NCI-H510A treated with DMSO at 0.1 percent for 48 hours (cell line): ENCODE measurements around the gene PKD1L1.

Experiments
- DNase-seq: peaks from one replicate; lab custom pipeline; 2025; lab: John Stamatoyannopoulos, UW

Gene PKD1L1

DNA sequence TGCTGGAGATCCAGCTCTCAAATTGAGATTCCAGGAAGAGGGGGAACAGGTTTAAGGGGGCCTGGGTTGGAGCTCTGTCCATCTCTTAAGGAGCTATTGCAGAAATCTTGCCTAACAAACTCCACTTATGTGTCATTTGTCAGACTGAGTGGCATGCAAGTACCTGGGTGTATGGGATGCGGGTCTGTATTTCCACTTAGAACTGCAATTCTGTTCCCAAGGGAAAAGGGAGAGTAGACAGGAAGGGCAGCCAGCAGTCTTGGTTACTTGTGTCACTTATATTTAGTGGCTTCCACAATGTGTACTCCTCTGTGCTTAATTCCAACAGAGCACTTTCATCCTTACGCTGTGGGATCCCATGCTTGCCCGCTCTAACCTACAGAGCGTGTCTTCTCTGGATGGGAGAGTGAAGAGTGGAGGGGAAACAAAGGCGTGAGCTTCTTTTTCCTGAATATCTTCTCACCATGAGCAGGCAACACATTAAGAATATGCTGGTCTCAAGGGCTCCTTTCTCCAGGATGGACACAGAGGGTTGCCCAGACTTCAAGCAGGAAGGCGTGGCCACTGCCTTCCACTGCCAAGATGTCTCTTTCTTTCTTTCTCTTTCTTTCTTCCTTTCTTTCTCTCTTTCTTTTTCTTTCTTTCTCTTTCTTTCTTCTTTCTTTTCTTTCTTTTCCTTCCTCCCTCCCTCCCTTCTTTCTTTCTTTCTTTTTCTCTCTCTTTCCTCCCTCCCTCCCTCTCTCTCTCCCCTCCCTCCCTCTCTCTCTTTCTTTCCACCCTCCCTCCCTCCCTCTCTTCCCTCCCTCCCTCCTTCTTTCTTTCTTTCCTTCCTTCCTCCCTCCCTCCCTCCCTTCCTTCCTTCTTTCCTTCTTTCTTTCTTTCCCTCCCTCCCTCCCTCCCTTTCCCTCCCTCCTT, 212.6 kb downstream of the PKD1L1 start:
- no peak for DNase-seq

DNA sequence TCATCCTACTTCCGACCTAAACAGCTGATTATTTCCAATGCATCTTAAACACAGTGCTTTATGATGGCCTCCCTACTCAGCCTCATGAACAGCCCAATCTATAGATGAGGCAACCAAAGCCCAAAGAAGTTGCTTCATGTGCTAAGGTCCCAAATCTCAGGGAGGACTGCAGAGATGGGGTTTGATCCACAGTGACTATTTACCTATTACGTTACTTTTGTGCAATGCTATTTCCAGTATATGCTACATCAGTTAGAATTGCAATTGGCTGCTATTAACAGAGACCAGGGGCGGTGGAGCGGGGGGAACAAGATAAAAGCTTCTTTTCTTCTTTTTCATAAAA, 213.3 kb downstream of the PKD1L1 start:
- no peak for DNase-seq

DNA sequence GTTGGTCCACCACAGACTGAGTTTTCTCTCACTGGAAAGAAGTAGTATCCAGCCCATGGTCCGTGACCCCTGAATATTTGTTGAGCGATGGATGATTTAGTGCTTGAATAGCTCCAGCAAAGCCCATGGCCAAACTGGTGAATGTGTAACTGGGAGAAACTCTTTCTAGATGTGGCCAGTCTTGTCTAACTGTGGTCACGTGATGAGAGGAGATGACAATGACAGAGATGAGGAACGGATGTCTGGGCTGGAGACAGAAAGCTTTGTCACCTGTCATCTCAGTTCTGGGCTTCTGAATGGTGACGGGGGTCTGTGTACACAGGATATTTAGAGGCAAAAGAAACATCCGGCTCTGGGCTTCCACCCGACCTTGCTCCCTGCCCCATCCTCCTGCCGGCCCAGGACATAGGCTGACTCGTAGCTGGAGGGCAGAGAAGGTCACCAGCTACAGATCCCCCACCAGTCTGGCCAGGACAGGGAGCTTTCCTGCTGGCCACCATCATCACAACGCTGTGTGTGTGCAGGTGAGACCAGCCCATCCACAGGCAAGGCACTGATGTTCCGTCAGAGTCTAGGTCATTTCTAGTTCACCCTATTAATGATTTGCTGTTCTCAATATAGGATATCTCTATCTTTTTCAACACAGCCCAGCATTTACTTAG, 213.8 kb downstream of the PKD1L1 start:
- DNase-seq: no peak

DNA sequence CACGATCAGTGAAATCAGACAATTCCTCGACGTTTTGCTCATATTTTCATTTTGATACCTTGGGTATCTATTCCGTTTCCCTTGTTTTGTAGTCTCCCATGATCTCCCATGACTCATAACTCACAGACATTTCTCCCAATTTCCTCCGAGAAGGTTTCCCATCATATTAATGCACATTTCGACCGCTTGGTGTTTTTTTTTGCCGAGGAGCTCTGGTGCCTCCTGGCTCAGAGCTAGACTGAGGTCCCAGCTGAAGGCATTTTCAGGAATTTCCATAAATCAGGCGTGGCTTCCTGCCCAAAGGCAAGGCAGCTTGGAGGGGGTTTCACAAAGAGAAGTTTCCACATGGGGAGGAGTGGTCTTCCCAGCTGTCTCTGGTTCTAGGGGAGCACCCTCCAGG, 218.1 kb downstream of the PKD1L1 start:
- DNase-seq: no peak

DNA sequence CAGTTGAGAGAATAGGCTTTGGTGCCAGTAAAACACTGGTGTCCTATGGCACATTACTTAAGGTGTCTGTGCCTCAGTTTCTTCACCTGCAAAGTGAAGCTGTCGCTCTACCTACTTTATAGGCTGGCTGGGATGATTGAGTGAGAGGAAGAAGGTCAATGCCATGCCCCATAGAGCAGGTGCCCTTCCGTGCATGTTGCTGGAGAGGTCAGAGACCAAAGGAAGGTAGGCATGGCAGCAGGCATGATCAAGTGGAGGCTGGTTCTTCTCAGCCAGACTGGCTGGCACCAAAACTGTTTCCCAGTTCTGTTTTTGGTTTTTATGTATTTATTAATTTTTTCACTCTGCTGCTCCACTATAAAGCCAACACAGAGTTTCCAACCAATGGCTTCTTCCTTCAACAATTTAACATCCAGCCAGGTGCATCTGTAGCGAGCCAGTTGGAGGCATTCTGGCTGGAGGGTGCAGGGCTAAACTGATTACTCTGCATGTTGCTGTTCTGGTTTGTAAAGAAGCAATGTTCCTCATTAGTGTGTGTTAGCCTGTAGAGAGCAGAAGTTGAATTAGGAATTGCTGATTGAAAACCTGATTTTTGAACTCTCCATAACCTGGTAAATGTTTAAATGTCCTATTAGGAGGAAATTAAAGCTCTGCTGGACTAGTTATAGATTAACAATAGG, 222.1 kb downstream of the PKD1L1 start:
- no peak for DNase-seq

DNA sequence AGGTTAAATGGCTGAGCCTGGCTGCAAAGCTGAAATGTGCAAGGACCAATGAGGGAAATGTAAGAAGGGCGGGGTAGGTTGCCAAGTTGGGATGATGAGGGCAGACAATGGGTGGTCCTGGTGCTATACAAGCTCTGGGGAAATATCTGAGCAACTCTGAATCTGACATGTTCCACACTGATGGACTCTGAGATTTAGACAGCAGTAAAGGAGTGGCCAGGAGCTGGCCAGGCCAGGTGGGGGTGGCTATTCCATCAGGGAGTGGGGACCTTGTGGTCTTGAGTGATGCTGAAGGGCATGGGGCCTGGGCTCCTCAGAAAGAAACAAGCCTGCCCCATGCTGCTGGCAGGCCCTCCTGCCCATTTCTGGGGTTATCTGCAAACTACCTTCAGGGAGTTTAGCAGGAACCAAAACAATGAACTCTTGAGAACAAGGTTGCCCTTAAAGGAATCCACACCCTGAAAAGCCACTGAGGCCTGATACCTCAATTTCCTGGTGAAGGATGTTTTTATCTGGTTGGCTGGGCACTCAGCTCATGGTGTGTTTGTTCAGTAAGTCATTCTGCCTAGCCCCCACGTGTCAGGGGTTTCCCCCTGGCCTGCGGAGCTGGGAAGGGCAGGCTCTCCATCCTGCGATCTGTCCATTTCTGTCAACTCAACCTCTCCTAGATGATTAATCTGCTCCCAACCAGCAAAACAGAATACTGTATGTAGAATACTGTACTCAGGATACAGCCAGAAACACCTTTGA, 223.1 kb downstream of the PKD1L1 start:
- no peak for DNase-seq
